ENCODE measurements around the gene MIEN1.

MIEN1 gene

GRCh38 chr17:39763051-39763820, 32.9 kb upstream of the MIEN1 start:
- no peak for TF ChIP-seq ZNF274 (IDR thresholded peaks at IDR 0.05; ENCODE audit: low read depth, low read length)
- no peak overlapping the region for H3K4me3 ChIP-seq (ENCODE audit: low read length)

- TF ChIP-seq ZNF274 (IDR thresholded peaks at IDR 0.05; ENCODE audit: low read depth, low read length), result no peak
Observed at GRCh38 chr17:39761861-39762496, 31.6 kb upstream of the MIEN1 start.

GRCh38 chr17:39759204-39759603, 28.9 kb upstream of the MIEN1 start:
- no peak for TF ChIP-seq ZNF274 (IDR thresholded peaks at IDR 0.05; ENCODE audit: low read depth, low read length)
- H3K4me3 ChIP-seq (ENCODE audit: low read length), result no peak overlapping the region

More at GRCh38 chr17:39761861-39762496, 31.6 kb upstream of the MIEN1 start:
- H3K4me3 ChIP-seq (ENCODE audit: low read length), result no peak overlapping the region

GRCh38 chr17:39757931-39758873, 27.9 kb upstream of the MIEN1 start:
- peak overlapping the region; percentile 20; the same call in 1 of the 2 replicates for H3K4me3 ChIP-seq (ENCODE audit: low read length)
- no peak for TF ChIP-seq ZNF274 (IDR thresholded peaks at IDR 0.05; ENCODE audit: low read depth, low read length)

GRCh38 chr17:39757176-39757662, 26.9 kb upstream of the MIEN1 start:
- TF ChIP-seq ZNF274 (IDR thresholded peaks at IDR 0.05; ENCODE audit: low read depth, low read length), result no peak

GRCh38 chr17:39756380-39757079, 26.2 kb upstream of the MIEN1 start:
- TF ChIP-seq ZNF274 (IDR thresholded peaks at IDR 0.05; ENCODE audit: low read depth, low read length), result no peak
- H3K4me3 ChIP-seq (ENCODE audit: low read length), result no peak overlapping the region; the same call in 1 of the 2 replicates

More at GRCh38 chr17:39757176-39757662, 26.9 kb upstream of the MIEN1 start:
- H3K4me3 ChIP-seq (ENCODE audit: low read length), result no peak overlapping the region

GRCh38 chr17:39755554-39756379, 25.4 kb upstream of the MIEN1 start:
- no peak for TF ChIP-seq ZNF274 (IDR thresholded peaks at IDR 0.05; ENCODE audit: low read depth, low read length)
- H3K4me3 ChIP-seq (ENCODE audit: low read length), result peak overlapping the region; percentile 22; the same call in 1 of the 2 replicates

- no peak for TF ChIP-seq ZNF274 (IDR thresholded peaks at IDR 0.05; ENCODE audit: low read depth, low read length)
Observed at GRCh38 chr17:39754958-39755553, 24.7 kb upstream of the MIEN1 start.

GRCh38 chr17:39754161-39754957, 24.0 kb upstream of the MIEN1 start:
- TF ChIP-seq ZNF274 (IDR thresholded peaks at IDR 0.05; ENCODE audit: low read depth, low read length), result no peak
- peak overlapping the region; percentile 48; the same call in 1 of the 2 replicates for H3K4me3 ChIP-seq (ENCODE audit: low read length)

More at GRCh38 chr17:39754958-39755553, 24.7 kb upstream of the MIEN1 start:
- peak overlapping the region; percentile 22; the same call in 1 of the 2 replicates for H3K4me3 ChIP-seq (ENCODE audit: low read length)

- TF ChIP-seq ZNF274 (IDR thresholded peaks at IDR 0.05; ENCODE audit: low read depth, low read length), result no peak
- peak overlapping the region; percentile 48; the same call in 1 of the 2 replicates for H3K4me3 ChIP-seq (ENCODE audit: low read length)
Observed at GRCh38 chr17:39753514-39754160, 23.3 kb upstream of the MIEN1 start.

Data from GM08714 (cell line).